OCI-LY7 (cell line): ENCODE measurements around the gene SIRT4. TPM values are rescaled to one million over a fixed set of nuclear protein-coding genes. Genes with fewer than 3 reads are reported as not detected.

Experiments used
- BruUV-seq: library from RNA; stranded (reverse); fragments of 400-500 nt; replicated peaks from 2 replicates; lab custom pipeline; 2021; lab: Mats Ljungman, UMichigan
- CTCF ChIA-PET: fragments of 300-600 bp; sonication (Branson Sonifier 250); formaldehyde crosslinking; loops from one replicate; lab custom pipeline; 2022; ENCODE audit warnings: antibody characterized with exemption; ENCODE audit not compliant: unreplicated experiment; lab: Charles Lee
- POLR2A ChIA-PET: fragments of 300-600 bp; sonication (Branson Sonifier 250); formaldehyde crosslinking; loops from one replicate; lab custom pipeline; 2022; ENCODE audit warnings: antibody characterized with exemption; lab: Charles Lee
- DNase-seq: peaks from one replicate; pipeline ENCODE4 v3.0.0-alpha.2; 2015; ENCODE audit warnings: low spot score
- H2AFZ ChIP-seq: fragments of 200-600 bp; sonication (generic), shearing (Covaris generic); 2 replicates; pipeline ENCODE4 v1.6.1; 2014; ENCODE audit warnings: mild to moderate bottlenecking, antibody characterized with exemption, low read length, moderate library complexity
- H3K27ac ChIP-seq: fragments of 200-600 bp; sonication (generic); 2 replicates; pipeline ENCODE4 v1.5.1; 2014; ENCODE audit warnings: mixed run types, low read depth, mild to moderate bottlenecking, moderate library complexity, low read length, inconsistent platforms; ENCODE audit not compliant: poor library complexity, severe bottlenecking
- H3K36me3 ChIP-seq: fragments of 200-600 bp; sonication (generic); 2 replicates; pipeline ENCODE4 v1.6.1; 2014; ENCODE audit warnings: mild to moderate bottlenecking, antibody characterized with exemption, low read length, moderate library complexity, mixed read lengths; ENCODE audit not compliant: insufficient read depth
- H3K4me1 ChIP-seq: fragments of 200-600 bp; sonication (generic); 2 replicates; pipeline ENCODE4 v1.5.1; 2014; ENCODE audit warnings: mild to moderate bottlenecking, low read length; ENCODE audit not compliant: insufficient read depth, poor library complexity, severe bottlenecking
- H3K4me2 ChIP-seq: fragments of 200-600 bp; sonication (generic); 2 replicates; pipeline ENCODE4 v1.6.1; 2014; ENCODE audit warnings: mild to moderate bottlenecking, low read length
- H3K4me3 ChIP-seq: fragments of 200-600 bp; sonication (generic); 2 replicates; pipeline ENCODE4 v1.5.1; 2014; ENCODE audit warnings: mild to moderate bottlenecking, low read depth, low read length; ENCODE audit not compliant: poor library complexity, severe bottlenecking
- H3K79me2 ChIP-seq: fragments of 200-600 bp; sonication (generic); 2 replicates; pipeline ENCODE4 v1.6.1; 2016; ENCODE audit warnings: low read depth, mild to moderate bottlenecking, low read length, moderate library complexity, mixed read lengths; ENCODE audit not compliant: insufficient read depth
- H3K9me2 ChIP-seq: fragments of 200-600 bp; sonication (generic); 2 replicates; pipeline ENCODE4 v1.6.1; 2016; ENCODE audit warnings: mild to moderate bottlenecking, low read length, mixed read lengths; ENCODE audit not compliant: insufficient read depth
- H3K9me3 ChIP-seq: fragments of 200-600 bp; sonication (generic); 2 replicates; pipeline ENCODE4 v1.6.1; 2014; ENCODE audit warnings: mild to moderate bottlenecking, mixed run types, low read length, mixed read lengths
- H4K20me1 ChIP-seq: fragments of 200-600 bp; sonication (generic); 2 replicates; pipeline ENCODE4 v1.6.1; 2014; ENCODE audit warnings: mild to moderate bottlenecking, antibody characterized with exemption, low read length, moderate library complexity, mixed read lengths; ENCODE audit not compliant: insufficient read depth
- CTCF ChIP-seq: fragments of 200-600 bp; sonication (generic); conservative IDR thresholded peaks from 2 replicates; pipeline ENCODE4 v1.5.1; 2014; ENCODE audit warnings: mild to moderate bottlenecking, antibody characterized with exemption, low read length, moderate library complexity, mixed read lengths
- EZH2phosphoT487 ChIP-seq: fragments of 200-600 bp; sonication (generic); IDR thresholded peaks from 2 replicates; pipeline ENCODE4 v1.6.1; 2018; ENCODE audit warnings: low read depth, borderline replicate concordance, mild to moderate bottlenecking, mixed run types, antibody characterized with exemption, low read length, moderate library complexity, mixed read lengths
- intact Hi-C: fragments of 100-400 bp; cut with micrococcal nuclease; formaldehyde crosslinking; loops from one replicate; pipeline ENCODE4 v1.10.0; 2022; ENCODE audit not compliant: unreplicated experiment
- total RNA-seq, 2 experiments: library from RNA; depleted of rRNA in 1 of 2; stranded (reverse); fragments of >200 nt in 1 of 2; shearing (Covaris generic) in 1 of 2; gene quantifications; 2 replicates each; pipeline ENCODE4 v1.2.3, GENCODE V29; 2014 to 2022

The SIRT4 gene
- total RNA-seq, 2 experiments from 2014 or later, result 1.4 to 2.1 TPM

GRCh38 chr12:120257041-120257821, 44.9 kb upstream of the SIRT4 start:
- intact Hi-C loops, result no loop called here
- POLR2A ChIA-PET, result interaction anchor here (0.7 to 1.1 kb wide), 3 partner anchors 24 to 223 kb away, joined by 3 to 4 read pairs (median 3); no protein-coding TSS in a partner anchor
- Histone ChIP-seq H3K79me2 (no peaks in the 10 kb centered on the region), H3K4me2 (no peak overlapping the region), H3K4me1 (no peaks in the 10 kb centered on the region), H4K20me1 (no peaks in the 10 kb centered on the region), H3K4me3 (no peak overlapping the region), H2AFZ (no peak overlapping the region), H3K9me3 (no peaks in the 10 kb centered on the region), H3K36me3 (no peaks in the 10 kb centered on the region), H3K27ac (no peak overlapping the region), H3K9me2 (no peaks in the 10 kb centered on the region)
- no peak for DNase-seq
- TF ChIP-seq CTCF (no peak), EZH2phosphoT487 (no peak)
- CTCF ChIA-PET, result interaction anchor here (0.5 kb wide), 1 partner anchor 939 kb away, joined by 3 read pairs; no protein-coding TSS in a partner anchor
- BruUV-seq, result no TSS peak

DNA sequence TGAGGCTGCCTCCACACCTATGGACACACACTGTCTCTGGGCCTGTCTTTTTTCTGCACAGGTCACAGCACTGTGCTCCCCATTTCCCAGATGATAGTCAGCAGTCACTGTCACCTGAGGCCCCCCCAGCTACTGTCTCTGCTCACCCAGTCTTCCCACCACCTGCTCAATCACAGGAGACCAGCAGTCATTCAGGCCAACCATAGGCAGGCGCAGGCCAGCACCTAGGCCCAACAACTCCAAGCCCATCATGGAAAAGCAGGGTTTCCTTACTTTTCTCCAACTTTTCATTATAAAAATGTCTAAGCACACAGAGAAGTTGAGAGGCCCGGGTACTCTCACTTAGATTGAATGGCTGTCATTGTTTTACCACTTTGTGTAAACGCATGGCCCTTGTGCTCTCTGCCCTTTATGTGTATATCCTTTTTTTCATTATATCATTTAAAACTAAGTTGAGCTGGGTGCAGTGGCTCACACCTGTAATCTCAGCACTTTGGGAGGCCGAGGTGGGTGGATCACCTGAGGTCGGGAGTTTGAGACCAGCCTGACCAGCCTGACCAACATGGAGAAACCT, 43.7 kb upstream of the SIRT4 start:
- no peaks in the 10 kb centered on the region for H3K4me1 ChIP-seq
- CTCF ChIA-PET, result no interaction called here
- no peaks in the 10 kb centered on the region for H3K79me2 ChIP-seq
- no peaks in the 10 kb centered on the region for H3K36me3 ChIP-seq
- no peak for TF ChIP-seq CTCF
- TF ChIP-seq EZH2phosphoT487, result no peak
- intact Hi-C loops, result no loop called here
- H3K4me3 ChIP-seq, result no peak overlapping the region
- H3K27ac ChIP-seq, result no peak overlapping the region
- H3K9me3 ChIP-seq, result no peaks in the 10 kb centered on the region
- no peak overlapping the region for H2AFZ ChIP-seq
- POLR2A ChIA-PET, result no interaction called here
- no peaks in the 10 kb centered on the region for H3K9me2 ChIP-seq
- BruUV-seq, result no TSS peak
- H3K4me2 ChIP-seq, result no peak overlapping the region
- DNase-seq, result no peak
- H4K20me1 ChIP-seq, result no peaks in the 10 kb centered on the region
